Trophoblast cell (in vitro differentiated cells and primary cell): Measurements from ENCODE around the gene SAMM50.

Source experiments
- DNase-seq, 2 donors: peaks; one replicate each; pipeline ENCODE4 v3.0.0-alpha.2; 2016
- H2AFZ ChIP-seq: 2 replicates; pipeline ENCODE4 v1.6.1; 2013; ENCODE audit warnings: low read length, moderate library complexity, mild to moderate bottlenecking; ENCODE audit not compliant: insufficient read depth, poor library complexity
- H2AK5ac ChIP-seq: 2 replicates; pipeline ENCODE4 v1.6.1; 2013; ENCODE audit warnings: mild to moderate bottlenecking, low read length
- H2BK120ac ChIP-seq: 2 replicates; pipeline ENCODE4 v1.6.1; 2013; ENCODE audit warnings: low read length, mild to moderate bottlenecking, moderate library complexity; ENCODE audit not compliant: insufficient read depth, poor library complexity
- H2BK12ac ChIP-seq: 2 replicates; pipeline ENCODE4 v1.6.1; 2013; ENCODE audit warnings: mild to moderate bottlenecking, low read length, moderate library complexity
- H2BK5ac ChIP-seq: 2 replicates; pipeline ENCODE4 v1.6.1; 2013; ENCODE audit warnings: low read length, low read depth, moderate library complexity, mild to moderate bottlenecking; ENCODE audit not compliant: poor library complexity
- H3K14ac ChIP-seq: 2 replicates; pipeline ENCODE4 v1.6.1; 2013; ENCODE audit warnings: mild to moderate bottlenecking, low read length
- H3K18ac ChIP-seq: 2 replicates; pipeline ENCODE4 v1.6.1; 2013; ENCODE audit warnings: mild to moderate bottlenecking, low read length
- H3K23ac ChIP-seq: 2 replicates; pipeline ENCODE4 v1.6.1; 2013; ENCODE audit warnings: low read length
- H3K27ac ChIP-seq: 2 replicates; pipeline ENCODE4 v1.5.1; 2013; ENCODE audit warnings: low read depth, mild to moderate bottlenecking, inconsistent platforms, low read length, moderate library complexity
- H3K27me3 ChIP-seq: 2 replicates; pipeline ENCODE4 v1.6.1; 2013; ENCODE audit warnings: inconsistent platforms, mild to moderate bottlenecking, low read length, moderate library complexity; ENCODE audit not compliant: insufficient read depth
- H3K36me3 ChIP-seq, 2 experiments: 1 replicate in 1 of 2; 2 replicates in 1 of 2; pipeline ENCODE4 v1.6.1; 2013; ENCODE audit warnings: low read length in 2 of 2, mild to moderate bottlenecking in 2 of 2, moderate library complexity in 1 of 2; ENCODE audit not compliant: insufficient read depth in 2 of 2, control insufficient read depth in 1 of 2
- H3K4ac ChIP-seq: 2 replicates; pipeline ENCODE4 v1.6.1; 2013; ENCODE audit warnings: low read depth, mild to moderate bottlenecking, low read length, moderate library complexity
- H3K4me1 ChIP-seq, 2 experiments: 1 replicate in 1 of 2; 2 replicates in 1 of 2; pipeline ENCODE4 v1.6.1; 2013; ENCODE audit warnings: low read length in 2 of 2, mild to moderate bottlenecking in 2 of 2, moderate library complexity in 1 of 2; ENCODE audit not compliant: insufficient read depth in 2 of 2, control insufficient read depth in 1 of 2
- H3K4me2 ChIP-seq: 2 replicates; pipeline ENCODE4 v1.6.1; 2013; ENCODE audit warnings: inconsistent platforms, mild to moderate bottlenecking, low read length, moderate library complexity
- H3K4me3 ChIP-seq: 2 replicates; pipeline ENCODE4 v1.5.1; 2013; ENCODE audit warnings: mild to moderate bottlenecking, low read depth, low read length, inconsistent platforms
- H3K79me1 ChIP-seq: one replicate; pipeline ENCODE4 v1.6.1; 2013; ENCODE audit warnings: low read length
- H3K79me2 ChIP-seq: 2 replicates; pipeline ENCODE4 v1.6.1; 2013; ENCODE audit warnings: low read length, mild to moderate bottlenecking; ENCODE audit not compliant: control insufficient read depth, insufficient read depth, poor library complexity
- H3K9ac ChIP-seq: 2 replicates; pipeline ENCODE4 v1.6.1; 2013; ENCODE audit warnings: mild to moderate bottlenecking, low read length
- H3K9me3 ChIP-seq: 2 replicates; pipeline ENCODE4 v1.6.1; 2013; ENCODE audit warnings: low read depth, mild to moderate bottlenecking, control low read depth, inconsistent platforms, low read length; ENCODE audit not compliant: insufficient read depth
- H4K12ac ChIP-seq: 2 replicates; pipeline ENCODE4 v1.6.1; 2013; ENCODE audit warnings: low read depth, mild to moderate bottlenecking, low read length, moderate library complexity
- H4K8ac ChIP-seq: 2 replicates; pipeline ENCODE4 v1.6.1; 2013; ENCODE audit warnings: low read depth, mild to moderate bottlenecking, low read length, moderate library complexity
- H4K91ac ChIP-seq: one replicate; pipeline ENCODE4 v1.6.1; 2013; ENCODE audit warnings: low read depth, mild to moderate bottlenecking, low read length, moderate library complexity
- WGBS: extraction: QIAGEN DNeasy Blood & Tissue Kit; methylation state at CpG from one replicate; pipeline ENCODE4 v1.1.7; 2013; ENCODE audit warnings: missing lambda C conversion rate; ENCODE audit not compliant: insufficient read length, insufficient coverage; ENCODE audit errors: extremely low coverage; 5-methylcytosine and 5-hydroxymethylcytosine counted together

The SAMM50 gene

DNA sequence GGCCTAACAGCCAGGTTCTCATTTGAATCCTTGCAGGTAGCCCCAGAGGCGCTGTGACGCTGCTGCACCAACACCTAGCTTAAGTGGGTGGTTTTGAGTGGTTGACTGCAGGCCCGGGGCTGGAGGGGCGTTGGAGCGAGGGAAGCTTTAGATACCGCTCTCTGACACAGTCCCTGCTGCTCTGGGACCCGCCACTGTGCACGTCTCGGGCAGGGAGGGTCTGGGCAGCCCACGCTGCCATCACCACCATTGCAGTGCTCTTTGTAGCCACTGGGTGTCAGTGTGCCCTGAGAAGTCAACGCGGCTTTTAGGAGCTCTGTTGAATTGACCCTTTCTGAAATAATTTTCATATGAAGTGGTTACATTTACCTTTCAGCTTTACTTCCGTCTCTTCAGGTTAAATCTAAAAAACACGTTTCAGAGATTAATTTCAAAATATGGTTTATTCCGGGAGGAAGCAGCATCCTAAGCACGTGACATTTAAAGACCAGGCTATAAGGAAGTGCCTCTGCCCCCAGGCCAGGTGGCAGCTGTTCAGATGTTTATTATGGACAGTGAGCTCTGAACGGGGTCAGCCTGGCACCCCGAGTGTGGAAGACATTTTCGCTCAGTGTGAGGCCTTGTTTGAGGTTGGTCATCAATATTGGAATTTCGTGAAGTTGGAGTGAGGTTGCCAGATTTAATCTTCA lies 38.0 kb downstream of the SAMM50 start:
- H2BK120ac ChIP-seq: no peak overlapping the region
- H4K8ac ChIP-seq: no peak overlapping the region
- no peak overlapping the region for H2AK5ac ChIP-seq
- no peaks in the 10 kb centered on the region for H3K79me2 ChIP-seq
- no peak overlapping the region for H3K27ac ChIP-seq
- H3K14ac ChIP-seq: no peak overlapping the region
- H3K4me2 ChIP-seq: no peak overlapping the region
- no peak overlapping the region for H2BK5ac ChIP-seq
- peak; percentile 37 to 73 for DNase-seq
- no peak overlapping the region for H2AFZ ChIP-seq
- H3K4me3 ChIP-seq: no peak overlapping the region
- no peak overlapping the region for H3K18ac ChIP-seq
- H3K36me3 ChIP-seq: peaks cover 54 to 63% of the 10 kb centered on the region in 2 experiments
- no peak overlapping the region for H4K12ac ChIP-seq
- H3K4ac ChIP-seq: no peak overlapping the region
- WGBS: no CpG with 5 or more reads among the region's 20 CpGs
- no peaks in the 10 kb centered on the region for H3K27me3 ChIP-seq
- H3K23ac ChIP-seq: no peak overlapping the region
- no peaks in the 10 kb centered on the region for H3K9me3 ChIP-seq
- no peak overlapping the region for H3K9ac ChIP-seq
- peaks cover 0 to 2% of the 10 kb centered on the region in 2 experiments for H3K4me1 ChIP-seq
- H3K79me1 ChIP-seq: no peaks in the 10 kb centered on the region
- no peak overlapping the region for H2BK12ac ChIP-seq
- H4K91ac ChIP-seq: no peak overlapping the region

GRCh38 chr22:43994006-43994405 lies 38.8 kb downstream of the SAMM50 start:
- H3K14ac ChIP-seq: no peak overlapping the region
- no peak overlapping the region for H2BK12ac ChIP-seq
- no peak overlapping the region for H4K12ac ChIP-seq
- H3K9ac ChIP-seq: no peak overlapping the region
- WGBS: no CpG with 5 or more reads among the region's 11 CpGs
- no peak overlapping the region for H4K91ac ChIP-seq
- no peak overlapping the region for H2AK5ac ChIP-seq
- no peaks in the 10 kb centered on the region for H3K27me3 ChIP-seq
- no peak overlapping the region for H4K8ac ChIP-seq
- no peak overlapping the region for H3K18ac ChIP-seq
- H3K79me1 ChIP-seq: no peaks in the 10 kb centered on the region
- no peak overlapping the region for H3K4ac ChIP-seq
- no peak overlapping the region for H3K23ac ChIP-seq
- no peak overlapping the region for H3K4me2 ChIP-seq
- DNase-seq: no peak
- no peak overlapping the region for H2AFZ ChIP-seq
- no peak overlapping the region for H3K27ac ChIP-seq
- H3K79me2 ChIP-seq: no peaks in the 10 kb centered on the region
- no peak overlapping the region for H2BK120ac ChIP-seq
- no peak overlapping the region for H2BK5ac ChIP-seq
- H3K4me1 ChIP-seq: peaks cover 0 to 2% of the 10 kb centered on the region in 2 experiments
- no peak overlapping the region for H3K4me3 ChIP-seq
- peaks cover 56 to 64% of the 10 kb centered on the region in 2 experiments for H3K36me3 ChIP-seq
- H3K9me3 ChIP-seq: no peaks in the 10 kb centered on the region

DNA sequence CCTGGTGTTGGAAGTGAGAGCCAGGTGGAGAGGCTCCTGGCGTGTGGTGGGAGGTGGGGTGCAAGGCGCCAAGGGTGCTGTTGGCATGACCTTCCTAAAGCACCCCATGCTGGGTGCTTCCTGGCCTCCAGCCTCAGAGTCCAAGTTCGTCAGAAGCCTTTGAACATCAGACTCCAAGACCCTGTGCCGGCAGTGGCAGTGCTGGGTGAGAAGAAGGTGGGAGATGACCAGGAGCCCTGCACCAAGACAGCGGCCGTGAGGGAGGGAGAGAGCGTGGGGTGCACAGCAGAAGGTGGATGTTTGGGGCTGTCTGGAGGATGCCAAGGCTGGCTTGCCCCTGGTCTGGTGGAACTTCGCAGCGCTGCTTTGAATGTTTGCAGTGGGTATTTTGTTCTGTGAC lies 39.2 kb downstream of the SAMM50 start:
- H3K9me3 ChIP-seq: no peaks in the 10 kb centered on the region
- no peak overlapping the region for H3K4ac ChIP-seq
- H2BK120ac ChIP-seq: no peak overlapping the region
- H4K8ac ChIP-seq: no peak overlapping the region
- H3K4me1 ChIP-seq: peaks cover 0 to 2% of the 10 kb centered on the region in 2 experiments
- H2AFZ ChIP-seq: no peak overlapping the region
- H3K4me2 ChIP-seq: no peak overlapping the region
- H3K23ac ChIP-seq: no peak overlapping the region
- H4K12ac ChIP-seq: no peak overlapping the region
- H2BK5ac ChIP-seq: no peak overlapping the region
- WGBS: no CpG with 5 or more reads among the region's 9 CpGs
- H3K14ac ChIP-seq: no peak overlapping the region
- H3K27me3 ChIP-seq: no peaks in the 10 kb centered on the region
- DNase-seq: no peak
- no peaks in the 10 kb centered on the region for H3K79me2 ChIP-seq
- no peaks in the 10 kb centered on the region for H3K79me1 ChIP-seq
- no peak overlapping the region for H2AK5ac ChIP-seq
- H3K18ac ChIP-seq: no peak overlapping the region
- no peak overlapping the region for H3K9ac ChIP-seq
- peaks cover 55 to 64% of the 10 kb centered on the region in 2 experiments for H3K36me3 ChIP-seq
- no peak overlapping the region for H4K91ac ChIP-seq
- no peak overlapping the region for H2BK12ac ChIP-seq
- no peak overlapping the region for H3K27ac ChIP-seq
- no peak overlapping the region for H3K4me3 ChIP-seq

DNA sequence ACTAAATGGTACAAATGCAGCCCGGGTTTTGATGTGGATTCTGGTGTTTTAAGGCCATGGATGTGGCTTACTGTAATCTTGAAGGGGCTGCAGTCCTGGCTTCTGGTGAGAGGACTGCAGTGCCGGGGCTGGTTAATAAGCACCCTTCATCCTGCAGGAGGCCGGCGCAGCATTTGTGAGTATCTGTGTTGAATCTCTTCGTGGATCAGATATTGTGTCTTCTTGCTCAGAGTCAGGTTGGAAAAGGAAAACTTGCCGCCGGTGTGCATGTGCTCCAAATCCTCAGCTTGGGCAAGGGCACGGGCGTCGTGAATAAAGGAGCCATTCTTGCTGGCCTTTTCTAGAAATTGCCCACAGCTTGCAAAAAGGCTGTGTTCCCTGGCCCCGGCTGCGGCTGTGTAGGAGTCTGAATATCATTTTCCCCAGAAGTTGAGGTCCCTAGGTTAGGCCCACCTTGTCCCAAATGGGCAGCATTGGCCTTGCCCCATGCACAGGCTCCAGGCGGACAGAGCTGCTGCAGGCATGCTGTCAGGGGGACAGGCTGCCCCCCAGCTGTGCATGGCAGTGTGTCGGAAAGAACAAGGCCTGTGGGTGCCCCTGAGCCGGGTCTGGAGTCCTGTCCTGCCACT lies 39.9 kb downstream of the SAMM50 start:
- Histone ChIP-seq H3K14ac (no peak overlapping the region), H2AK5ac (no peak overlapping the region), H3K4me3 (no peak overlapping the region), H2BK12ac (no peak overlapping the region), H3K18ac (no peak overlapping the region), H2BK120ac (no peak overlapping the region), H3K4me1 (peaks cover 0 to 2% of the 10 kb centered on the region in 2 experiments), H3K79me2 (no peaks in the 10 kb centered on the region), H3K9ac (no peak overlapping the region), H4K12ac (no peak overlapping the region), H3K79me1 (no peaks in the 10 kb centered on the region), H2BK5ac (no peak overlapping the region), H3K4ac (no peak overlapping the region), H3K27me3 (no peaks in the 10 kb centered on the region), H3K27ac (no peak overlapping the region), H3K36me3 (peaks cover 49 to 61% of the 10 kb centered on the region in 2 experiments), H3K23ac (no peak overlapping the region), H4K91ac (no peak overlapping the region), H3K4me2 (no peak overlapping the region), H2AFZ (no peak overlapping the region), H3K9me3 (no peaks in the 10 kb centered on the region), H4K8ac (no peak overlapping the region)
- no CpG with 5 or more reads among the region's 15 CpGs for WGBS
- no peak for DNase-seq
